NCI-H128 (cell line): Measurements from ENCODE around the gene DOK4.

Source experiments
- DNase-seq: peaks from one replicate; lab custom pipeline; 2025; ENCODE audit not compliant: unreplicated experiment; lab: John Stamatoyannopoulos, UW

DOK4 gene

DNA sequence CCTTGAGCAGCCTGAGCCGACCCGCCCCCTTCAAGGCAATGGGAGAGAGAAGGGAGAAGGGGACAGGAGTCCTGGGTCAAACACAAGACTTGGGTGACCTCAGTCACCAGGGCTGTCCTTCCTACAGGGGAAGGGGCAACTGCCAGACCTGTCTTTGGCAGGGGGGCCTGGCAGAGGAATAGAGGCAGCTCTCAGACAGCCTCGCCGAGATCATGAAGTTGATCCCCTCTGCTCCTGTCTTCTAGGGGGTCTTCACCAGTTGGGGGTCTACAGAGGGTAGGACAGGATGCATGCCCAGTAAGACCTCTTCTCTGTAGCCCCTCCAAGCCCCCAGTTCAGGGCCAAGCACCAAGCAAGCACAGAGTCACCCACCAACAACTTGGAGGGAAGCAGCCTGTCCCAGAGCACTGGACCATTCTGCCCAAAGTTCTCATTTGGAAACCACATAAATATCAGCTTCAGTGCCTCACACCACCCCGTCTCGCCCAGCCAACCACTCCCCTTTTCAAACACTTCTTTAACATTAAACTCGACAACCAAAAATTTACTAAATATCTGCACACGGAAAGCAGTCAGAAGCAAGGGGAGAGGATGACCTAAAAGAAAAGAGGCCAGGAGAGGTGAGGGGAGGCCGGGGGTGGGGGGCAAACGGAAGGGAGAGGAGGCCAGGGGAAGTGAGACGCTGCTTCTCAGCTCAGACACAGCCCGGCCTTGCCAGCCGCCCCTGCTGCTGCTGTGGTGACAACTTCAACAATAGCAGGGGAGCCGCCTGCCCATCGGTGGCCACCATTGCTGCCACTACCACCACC, 7.7 kb downstream of the DOK4 start:
- DNase-seq, result no peak

DNA sequence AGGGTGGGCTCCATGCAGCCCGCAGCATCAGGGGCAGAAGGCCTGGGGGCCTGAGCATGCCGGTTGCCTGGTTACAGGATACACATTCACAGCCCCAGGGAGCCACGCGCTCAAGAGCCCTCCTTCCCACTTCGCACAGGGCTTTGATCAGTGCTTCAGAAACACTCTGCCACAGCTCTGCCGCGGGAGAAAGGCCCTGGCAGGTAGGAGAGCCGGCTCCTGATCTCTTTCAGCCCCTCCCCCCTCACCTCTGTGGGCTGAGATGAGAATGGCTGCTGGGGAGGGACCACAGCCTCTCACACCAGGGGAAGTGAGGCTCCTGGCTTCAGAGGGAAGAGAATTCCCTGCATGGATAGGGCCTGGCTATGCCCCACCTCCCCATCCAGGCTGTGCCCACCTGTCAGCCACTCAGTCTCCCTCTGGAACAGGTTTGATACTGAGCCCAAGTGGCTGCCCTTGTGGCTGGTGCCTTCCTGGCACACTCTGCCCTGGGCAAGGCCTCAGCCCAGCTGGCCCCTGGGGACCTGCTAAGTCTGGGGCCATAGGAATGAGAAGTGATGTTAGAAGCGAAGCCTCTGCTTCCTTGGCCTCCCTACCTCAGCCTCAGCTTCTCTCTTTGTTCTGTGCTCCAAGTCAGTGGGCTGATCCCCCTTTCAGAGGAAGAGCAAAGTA, 8.6 kb downstream of the DOK4 start:
- peak; percentile 40 for DNase-seq

DNA sequence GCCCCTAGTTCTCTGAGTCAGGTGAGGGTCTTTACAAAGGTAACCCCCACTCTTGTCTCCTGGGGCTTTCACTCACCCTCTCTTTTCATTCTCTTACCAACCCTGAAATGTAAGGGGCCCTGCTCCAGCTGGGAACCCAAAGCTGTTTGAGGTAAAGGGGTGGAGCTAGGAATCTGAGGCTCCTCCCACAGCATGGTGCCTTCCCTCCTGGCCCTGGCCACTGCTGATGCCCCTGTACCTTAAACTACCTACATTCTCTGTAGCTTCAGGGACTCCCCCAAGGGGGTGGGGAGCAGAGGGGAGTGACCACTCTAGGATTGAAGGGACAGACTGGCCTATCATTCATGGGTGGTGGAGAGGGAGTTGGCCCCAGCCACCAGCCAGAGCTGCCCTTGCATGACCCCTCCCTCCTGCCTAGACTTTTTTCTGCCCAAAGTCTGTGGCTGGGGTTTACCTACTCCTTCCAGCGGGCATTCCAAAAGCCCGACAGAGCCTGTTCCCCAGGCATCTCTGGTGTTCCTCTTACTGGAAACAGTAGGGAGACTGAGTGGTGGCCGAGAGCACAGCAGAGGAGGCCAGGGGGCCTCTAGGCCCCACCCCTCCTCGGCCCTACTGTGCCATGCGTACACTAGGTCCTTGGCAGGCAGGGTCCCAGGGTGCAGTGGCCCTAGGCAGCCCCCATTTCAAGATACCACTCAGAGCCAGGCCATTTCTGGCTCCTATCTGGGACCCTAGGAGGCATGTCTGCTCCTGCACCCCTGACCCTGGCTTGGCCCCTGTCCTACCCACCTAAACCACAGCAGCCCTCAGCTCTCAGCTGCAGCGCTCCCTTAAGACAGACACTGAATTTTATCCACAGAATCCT, 9.5 kb downstream of the DOK4 start:
- DNase-seq, result no peak

DNA sequence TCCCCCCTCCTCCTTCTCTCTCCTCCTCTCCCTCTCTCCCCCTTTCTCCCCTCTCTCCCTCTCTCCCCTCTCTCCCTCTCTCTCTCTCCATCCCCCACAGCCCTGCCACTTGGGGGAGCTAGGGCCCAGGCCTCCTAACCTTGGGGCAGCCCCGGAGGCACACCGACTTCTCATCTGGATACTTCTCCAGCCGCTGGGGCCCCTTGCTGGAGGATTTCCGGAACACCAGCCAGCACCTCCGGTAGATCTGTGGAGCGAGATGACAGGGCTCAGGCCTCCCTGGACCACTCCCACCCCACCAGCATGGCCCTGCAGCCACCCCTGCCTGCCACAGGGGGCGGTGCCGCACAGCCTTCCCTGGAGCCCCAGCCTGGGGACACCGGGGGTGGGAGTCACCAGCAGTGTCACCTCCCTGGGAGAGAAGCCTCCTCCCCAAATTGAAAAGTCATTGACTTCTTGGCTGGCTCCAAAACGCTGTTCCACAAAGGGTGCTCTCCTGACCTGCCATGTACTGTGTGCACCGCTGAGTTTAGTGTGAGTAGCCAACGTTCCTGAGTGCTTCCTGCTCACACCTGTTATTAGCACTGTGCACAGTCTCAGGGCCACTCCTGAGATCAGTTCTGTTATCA, 10.5 kb downstream of the DOK4 start:
- DNase-seq, result no peak

DNA sequence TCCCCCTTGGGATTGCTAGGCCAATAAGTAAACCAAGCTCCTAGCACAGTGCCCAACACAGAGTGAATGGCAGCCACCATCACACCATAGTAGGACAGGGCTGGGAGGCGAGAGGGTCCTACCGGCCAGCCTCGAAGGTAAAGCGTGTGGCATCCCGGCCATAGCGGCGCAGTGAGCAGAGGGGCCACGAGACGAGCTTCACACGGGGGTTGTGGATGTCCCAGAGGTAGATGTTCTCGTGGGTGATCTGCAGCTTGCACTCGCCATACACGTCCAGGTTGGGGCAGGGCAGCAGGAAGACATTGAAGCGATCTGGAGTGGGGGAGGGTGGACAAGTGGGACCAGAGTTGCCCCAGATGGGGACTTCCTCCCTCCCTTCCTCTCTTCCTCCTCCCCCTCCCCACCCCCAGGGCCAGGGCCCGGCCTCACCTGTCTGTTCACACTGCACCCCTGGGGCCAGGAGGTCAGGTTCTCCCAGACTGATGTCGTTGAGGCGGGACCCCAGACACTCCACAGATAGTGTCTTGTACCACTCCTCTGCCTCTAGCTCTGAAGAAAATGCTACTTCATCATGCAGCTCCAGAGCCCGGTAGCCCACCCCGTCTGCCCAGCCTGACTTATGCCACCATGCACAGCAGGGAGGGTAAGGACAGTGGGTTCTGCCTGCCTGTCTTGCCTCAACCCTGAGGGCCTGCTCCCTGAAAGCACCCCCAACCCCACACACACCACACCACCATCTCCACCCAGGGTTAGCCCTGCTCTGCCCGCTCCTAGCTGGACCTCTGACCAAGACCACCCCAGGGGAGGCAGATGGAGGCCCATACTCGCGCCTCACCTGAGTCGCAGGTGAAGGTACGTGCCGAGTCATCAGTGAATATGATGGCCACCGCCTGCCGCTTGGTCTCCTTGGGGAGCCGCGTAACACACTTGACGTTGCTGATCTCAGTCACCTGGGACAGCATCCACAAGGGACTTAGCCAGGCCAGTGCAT, 11.3 kb downstream of the DOK4 start:
- no peak for DNase-seq

DNA sequence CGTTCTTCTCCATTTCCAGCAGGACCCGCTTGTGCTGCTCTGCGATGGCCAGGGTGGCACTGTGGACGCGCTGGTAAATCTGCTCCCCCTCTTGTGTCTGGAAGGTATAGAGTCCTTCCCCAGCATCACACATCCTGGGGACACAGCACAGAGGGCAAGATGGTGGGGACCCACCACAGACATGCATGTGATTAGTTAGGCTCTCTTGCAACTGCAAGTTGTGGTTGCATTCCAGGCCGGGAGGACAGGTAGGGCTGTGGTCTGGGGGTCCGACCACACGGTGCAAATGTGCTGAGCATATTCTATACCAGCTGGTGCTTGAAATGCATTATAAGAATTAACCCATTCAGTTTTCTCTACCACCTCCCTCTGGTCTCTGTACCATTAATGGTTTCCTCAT, 12.4 kb downstream of the DOK4 start:
- DNase-seq, result no peak

DNA sequence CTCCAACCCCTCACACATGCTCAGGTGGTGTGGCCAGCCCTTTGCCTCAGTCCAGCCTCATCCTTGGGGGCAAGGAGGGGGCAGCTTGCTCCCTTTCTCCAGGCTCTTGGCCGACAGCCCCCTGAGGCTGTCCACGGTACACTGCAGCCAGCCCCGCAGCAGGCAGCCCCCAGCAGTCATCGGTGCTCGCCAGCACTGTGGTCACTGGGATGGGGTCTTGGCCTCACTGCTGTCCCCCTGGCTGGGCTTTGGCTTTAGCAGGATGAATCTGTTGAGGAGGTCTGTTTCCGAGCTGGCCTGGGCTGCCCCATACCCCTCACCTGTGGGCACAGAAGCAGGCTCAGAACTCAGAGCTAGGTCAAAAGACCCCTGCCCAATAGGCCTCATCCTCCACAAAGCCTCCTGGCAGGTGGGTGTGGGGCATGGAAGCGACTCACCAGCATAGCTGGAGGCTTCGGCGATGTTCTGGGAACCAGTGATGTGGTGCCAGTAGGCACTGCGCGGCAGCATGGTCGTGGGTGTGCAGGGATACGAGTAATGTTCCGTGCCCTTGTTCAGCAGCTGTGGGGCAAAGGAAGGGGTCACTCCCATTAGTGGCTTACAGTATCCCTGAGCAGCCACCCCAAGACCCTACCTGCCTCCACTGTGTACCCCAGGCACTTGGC, 13.0 kb downstream of the DOK4 start:
- no peak for DNase-seq

DNA sequence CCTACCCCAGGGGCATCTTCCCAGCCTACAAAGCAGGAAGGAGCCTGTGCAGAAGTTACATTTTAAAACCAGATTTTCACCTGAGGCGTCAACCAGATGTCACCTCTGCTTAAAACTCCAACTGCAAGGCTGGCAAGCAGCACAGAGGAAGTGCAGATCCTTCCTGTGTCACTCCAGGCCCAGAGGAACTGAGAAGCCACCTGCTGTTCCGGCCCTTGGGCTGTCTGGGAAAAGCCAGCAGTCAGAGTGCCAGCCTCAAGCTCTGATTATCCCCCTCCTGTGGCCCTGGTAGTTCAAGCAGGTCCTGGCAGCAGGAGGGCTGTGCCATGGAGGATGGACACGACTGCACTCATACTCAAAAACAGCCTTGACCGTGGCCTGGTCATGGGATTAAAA, 13.6 kb downstream of the DOK4 start:
- no peak for DNase-seq

DNA sequence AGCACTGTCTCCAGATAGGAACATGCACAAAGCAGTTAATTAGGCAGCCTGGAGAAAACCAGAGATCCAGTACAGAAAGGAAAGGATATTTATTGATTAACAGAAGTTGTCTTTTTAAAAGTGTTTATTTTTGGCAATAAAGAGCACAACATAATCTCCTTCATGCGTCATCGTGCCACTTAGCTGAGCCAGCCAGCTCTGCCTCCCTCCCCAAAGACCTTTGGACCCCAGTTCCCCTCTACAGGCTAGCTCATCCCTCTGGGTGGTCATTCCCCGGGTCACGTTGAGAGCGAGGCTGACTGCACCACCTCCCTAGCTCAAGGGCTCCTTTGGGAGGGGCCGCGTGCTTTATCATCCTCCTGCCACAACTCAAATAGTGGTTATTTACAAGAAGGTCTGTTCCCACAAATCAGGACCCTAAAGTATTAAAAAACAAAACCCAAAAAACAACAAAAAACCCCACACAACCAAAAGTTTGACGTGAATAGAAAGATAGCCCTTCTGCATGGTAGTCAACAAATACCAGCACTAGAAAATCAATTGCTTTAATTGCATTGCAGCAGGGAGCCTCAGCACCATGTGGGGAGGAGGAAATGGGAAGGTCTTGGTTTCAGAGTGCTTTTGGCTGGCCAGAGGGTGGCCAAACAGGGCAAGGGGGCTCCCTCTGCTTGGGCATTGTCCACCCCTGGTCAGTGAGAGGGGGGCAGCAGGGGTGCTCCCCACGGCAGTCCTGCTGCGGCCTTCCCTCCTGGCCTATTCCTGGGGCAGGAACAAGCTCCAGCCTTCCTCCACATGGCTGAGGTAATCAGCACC, 14.2 kb downstream of the DOK4 start:
- no peak for DNase-seq

DNA sequence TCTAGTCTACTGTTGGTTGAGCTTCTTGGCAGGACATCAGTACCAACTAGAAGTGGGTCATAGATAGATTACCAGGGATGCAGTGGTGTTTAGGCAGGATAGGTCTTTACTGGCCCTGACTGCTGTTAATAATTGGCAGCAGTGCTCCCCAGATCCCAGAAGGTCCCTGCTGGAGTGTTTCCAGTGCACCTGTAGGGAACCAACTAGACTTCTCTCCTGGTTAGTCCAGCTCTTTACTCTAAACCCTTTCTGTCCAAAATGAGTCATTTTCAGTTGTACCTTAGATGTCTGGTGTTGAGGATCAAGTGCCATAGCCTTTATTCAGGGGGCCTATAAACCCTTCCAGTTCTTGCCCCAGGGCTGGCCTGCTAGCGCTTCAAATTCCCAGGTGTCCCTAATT, 15.1 kb downstream of the DOK4 start:
- DNase-seq, result no peak

DNA sequence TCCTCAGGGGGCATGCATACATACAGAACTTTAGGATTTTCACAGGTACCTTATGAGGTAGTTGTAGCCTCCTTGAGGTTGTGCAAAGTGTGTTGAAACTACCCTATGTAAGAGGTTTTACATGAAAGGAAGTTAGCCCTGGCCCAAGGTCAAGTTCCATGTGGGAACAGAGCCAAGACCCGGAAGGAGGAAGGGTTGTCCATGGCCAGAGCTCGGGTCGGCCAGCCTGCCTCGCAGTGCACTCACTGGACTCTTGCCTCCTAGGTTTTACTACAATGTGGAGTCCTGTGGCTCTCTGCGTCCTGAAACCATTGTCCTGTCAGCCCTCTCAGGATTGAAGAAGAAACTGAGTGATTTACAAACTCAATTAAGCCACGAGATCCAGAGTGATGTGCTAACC, 15.6 kb downstream of the DOK4 start:
- no peak for DNase-seq

DNA sequence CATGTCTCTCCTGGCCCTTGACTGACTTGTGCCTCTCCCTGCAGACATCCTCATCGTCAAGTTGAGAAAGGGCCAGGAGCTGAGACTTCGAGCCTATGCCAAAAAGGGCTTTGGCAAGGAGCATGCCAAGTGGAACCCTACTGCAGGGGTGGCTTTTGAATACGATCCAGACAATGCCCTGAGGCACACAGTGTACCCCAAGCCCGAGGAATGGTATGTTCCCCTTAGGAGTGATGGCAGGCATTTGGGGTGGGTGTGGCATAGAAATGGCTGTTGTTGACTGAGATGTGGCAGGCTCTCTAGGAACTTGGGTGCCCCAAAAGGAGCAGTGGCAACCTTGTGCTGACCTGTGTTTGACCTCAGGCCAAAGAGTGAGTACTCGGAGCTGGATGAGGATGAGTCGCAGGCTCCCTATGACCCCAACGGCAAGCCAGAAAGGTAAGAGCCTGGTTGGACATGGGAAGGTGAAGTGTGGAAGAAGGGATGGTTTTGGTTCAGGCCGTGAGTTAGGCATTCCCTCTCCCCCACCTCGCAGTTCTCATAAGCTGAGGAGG, 16.3 kb downstream of the DOK4 start:
- no peak for DNase-seq

DNA sequence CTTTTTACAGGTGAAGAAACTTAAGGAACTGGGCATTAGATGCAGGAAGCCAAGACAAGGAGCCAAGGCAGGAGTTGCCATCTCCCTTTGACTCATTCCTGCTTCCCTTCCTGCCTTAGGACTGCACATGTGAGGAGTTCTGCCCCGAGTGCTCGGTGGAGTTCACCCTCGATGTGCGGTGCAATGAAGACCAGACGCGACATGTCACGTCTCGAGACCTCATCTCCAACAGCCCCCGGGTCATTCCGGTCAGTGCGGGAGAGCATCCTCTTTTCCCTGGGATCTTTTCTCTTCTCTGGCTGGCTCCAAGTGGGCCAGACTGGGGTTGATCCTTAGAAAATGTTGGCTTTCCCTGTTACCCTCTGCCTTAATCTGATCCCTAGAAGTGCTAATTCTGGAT, 17.2 kb downstream of the DOK4 start:
- no peak for DNase-seq

DNA sequence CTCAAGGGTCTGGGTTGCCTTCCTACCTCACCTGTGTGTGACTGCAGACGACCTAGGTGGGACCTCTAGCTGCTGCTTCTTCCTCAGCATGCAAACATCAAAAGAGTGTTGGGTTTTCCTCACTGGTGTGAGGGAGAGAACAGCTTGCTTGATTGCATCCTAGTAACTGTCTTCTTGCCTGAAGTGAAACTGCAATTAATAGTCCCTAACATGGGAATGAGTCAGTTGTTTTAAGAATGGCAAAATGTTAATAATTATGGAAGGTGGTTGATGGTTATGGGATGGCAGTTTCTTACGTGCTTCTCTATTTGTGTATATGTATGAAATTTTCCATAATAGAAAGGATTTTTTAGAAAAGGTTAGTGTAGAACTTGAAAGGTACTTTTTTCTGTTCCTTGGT, 17.9 kb downstream of the DOK4 start:
- no peak for DNase-seq

DNA sequence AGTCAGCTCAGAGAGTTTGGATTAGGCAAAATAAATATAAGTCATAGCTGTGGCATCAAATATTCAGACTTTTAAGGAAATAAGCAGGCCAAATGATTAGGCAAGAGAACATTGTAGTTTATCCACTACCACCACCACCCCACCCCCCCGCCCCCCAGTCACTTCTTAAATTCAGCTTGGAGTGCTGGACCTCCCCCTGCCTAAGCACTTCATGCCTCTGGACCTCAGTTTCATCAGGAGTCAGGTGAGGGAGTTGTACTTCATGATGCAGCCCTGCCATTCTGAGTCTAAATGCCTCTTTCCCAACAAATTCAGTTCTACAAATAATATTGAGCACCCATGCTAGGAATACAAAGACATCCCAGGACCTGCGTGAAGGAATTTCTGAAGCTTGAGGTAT, 21.8 kb downstream of the DOK4 start:
- DNase-seq, result no peak

DNA sequence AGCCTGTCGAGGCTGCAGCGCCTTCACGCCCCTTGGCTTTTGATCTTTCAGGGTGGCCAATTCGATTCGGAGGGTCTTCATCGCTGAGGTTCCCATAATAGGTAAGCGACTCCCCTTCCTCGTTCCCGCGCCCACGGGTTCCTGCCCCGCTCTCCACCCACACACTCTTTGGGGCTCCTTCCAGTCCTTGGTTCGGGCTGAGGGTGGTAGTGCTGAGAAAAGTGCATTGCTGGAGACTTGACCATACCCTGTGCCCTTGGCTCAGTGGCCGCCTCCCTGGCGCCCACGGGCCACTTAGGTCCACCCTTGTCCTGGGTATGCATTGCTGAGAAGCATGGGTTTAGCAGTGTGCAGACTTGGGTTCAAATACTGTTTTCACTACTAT, 23.3 kb downstream of the DOK4 start:
- no peak for DNase-seq

DNA sequence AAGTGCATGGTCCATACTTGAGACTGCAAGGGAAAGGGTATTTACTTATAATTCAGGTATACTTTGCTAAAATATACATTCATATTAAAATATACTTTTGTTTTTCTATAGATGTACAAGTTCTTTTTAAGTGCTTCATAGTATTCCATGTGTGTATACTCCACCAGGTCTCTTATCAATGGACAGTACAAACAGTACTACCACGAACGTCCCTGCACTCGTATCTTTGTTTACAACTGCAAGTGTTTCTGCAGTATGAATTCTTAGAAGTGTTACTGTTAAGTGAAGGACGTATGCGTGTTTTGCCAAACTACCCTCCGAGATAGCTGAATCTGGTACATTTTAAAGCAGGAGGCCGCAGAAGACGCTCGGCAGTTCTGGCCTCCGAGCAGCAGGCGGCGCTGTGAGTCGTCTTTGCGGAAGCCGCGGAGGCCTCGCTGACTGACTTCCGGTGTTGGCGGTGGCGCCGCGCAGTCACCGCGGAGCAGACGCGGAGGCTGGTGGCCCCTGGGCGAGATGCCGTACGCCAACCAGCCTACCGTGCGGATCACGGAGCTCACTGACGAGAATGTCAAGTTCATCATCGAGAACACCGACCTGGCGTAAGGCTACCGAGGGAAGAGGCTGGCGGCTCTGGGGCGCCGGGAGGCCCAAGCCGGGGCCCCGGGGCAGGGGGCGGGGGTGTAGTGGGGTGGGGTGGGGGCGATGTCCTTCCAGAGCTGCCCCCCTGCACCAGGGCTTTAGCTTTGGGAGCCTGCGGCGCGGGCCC, 23.9 kb downstream of the DOK4 start, which contains the start of gene POLR2C:
Gene POLR2C, plus strand, starts transcription at position 471 of the 769 bp plus-strand sequence. Its CDS starts 46 bp downstream, at position 517.
- peak; percentile 60 for DNase-seq

DNA sequence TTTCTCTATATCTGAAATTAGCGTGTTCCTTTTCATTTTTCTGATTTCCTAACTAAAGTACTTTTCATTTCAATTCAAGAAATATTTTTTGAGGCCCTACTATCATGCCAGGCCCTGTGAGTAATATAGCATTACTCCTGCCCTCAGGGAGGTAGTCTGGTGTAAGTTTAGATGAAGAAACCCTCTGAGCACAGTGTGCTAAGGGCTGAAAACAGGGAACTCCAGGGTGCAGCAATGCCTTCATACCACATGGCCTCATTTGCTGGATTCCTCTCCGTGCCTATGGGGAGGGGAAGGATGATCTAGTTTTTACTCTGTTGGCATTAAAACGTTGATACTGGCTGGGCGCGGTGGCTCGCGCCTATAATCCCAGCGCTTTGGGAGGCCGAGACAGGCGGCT, 34.3 kb downstream of the DOK4 start:
- DNase-seq, result no peak
